GM12873 (cell line): ENCODE measurements around the gene PCSK6.

Source experiments
- CTCF ChIP-seq: IDR thresholded peaks from 2 replicates; pipeline ENCODE4 v1.5.1; 2012; ENCODE audit warnings: low read depth, mild to moderate bottlenecking, moderate library complexity, low read length, control low read depth; ENCODE audit not compliant: insufficient read depth; ENCODE audit errors: missing control alignments

PCSK6 gene

GRCh38 chr15:101349047-101349951 lies 140.2 kb downstream of the PCSK6 start:
- TF ChIP-seq CTCF: no peak

GRCh38 chr15:101348643-101349042 lies 140.9 kb downstream of the PCSK6 start:
- TF ChIP-seq CTCF: no peak

GRCh38 chr15:101348015-101348414 lies 141.5 kb downstream of the PCSK6 start:
- TF ChIP-seq CTCF: no peak

GRCh38 chr15:101347454-101347853 lies 142.1 kb downstream of the PCSK6 start:
- TF ChIP-seq CTCF: no peak

DNA sequence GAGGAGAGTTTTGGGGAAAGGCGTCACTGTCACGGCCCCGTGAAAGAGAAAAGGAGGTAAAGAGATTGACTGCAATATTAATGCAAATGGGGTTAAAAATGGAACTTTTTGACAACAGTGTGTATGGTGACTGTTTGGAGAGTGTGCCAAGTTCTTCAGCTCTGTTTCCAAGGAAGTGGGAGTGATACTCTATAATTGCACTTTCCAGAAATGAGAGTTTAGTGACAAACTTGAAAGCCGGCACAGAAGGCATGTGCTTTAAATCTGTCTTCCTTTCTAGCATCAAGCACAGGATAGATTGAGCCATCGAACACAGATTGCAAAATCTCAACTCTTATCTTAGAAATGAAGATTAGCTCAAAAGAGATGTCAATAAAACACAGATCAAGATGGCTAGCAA lies 142.6 kb downstream of the PCSK6 start:
- no peak for TF ChIP-seq CTCF

DNA sequence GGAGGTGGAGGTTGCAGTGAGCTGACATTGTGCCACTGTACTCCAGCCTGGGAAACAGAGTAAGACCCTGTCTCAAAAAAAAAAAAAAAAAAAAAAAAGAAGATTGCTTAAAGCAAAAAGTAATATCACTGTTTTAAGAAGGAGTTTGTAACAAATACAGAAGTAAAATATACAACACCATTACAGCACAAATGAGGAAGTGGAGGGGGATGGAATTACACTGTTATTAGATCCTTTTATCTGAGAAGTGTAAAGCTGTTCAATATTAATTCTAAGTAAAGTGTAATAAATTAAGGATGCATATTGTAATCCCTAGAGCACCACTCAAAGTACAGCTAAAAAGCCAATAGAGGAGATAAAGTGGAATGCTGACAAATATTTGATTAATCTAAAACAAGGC lies 147.5 kb downstream of the PCSK6 start:
- no peak for TF ChIP-seq CTCF

DNA sequence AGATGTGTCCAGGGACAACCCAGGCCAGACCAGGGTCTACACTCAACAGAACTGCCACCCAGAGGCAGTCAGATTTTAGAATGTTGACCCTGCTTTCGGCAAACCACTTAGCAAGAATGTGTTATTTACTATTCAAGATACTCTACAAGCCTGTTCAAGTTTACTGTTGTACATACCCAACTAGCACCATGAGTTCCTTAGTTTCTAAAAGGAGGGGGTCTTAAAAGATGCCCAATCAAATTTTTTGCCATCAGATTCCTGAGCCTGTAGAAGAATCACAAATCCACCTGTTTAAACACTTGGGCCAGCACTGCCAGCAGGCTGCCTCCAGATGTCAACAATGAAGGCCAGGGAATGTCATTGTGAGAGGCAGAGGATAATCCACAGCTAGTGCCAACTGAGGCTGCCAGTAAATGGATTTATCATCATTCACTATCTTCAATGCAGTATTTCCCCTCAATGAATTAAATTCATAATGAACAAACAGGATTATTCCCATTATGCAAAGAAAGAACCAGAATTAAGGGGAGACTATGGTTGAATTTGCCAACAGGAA lies 150.9 kb downstream of the PCSK6 start:
- no peak for TF ChIP-seq CTCF
